SK-N-SH (cell line): ENCODE results near the gene ZMYM1.

ENCODE experiments used
- ELF1 ChIP-seq: IDR thresholded peaks from 2 replicates; pipeline ENCODE4 v1.4.0; 2012
- EP300 ChIP-seq, 2 experiments: IDR thresholded peaks; 2 replicates each; pipeline versions ENCODE4 v1.4.0 to v1.6.1; 2012; ENCODE audit warnings: borderline replicate concordance in 1 of 2, low read depth in 1 of 2, low read length in 1 of 2
- GATA2 ChIP-seq: sonication (generic); formaldehyde crosslinking; IDR thresholded peaks from 2 replicates; pipeline ENCODE4 v1.5.0; 2020; ENCODE audit warnings: mild to moderate bottlenecking, missing genetic modification reagents
- NRF1 ChIP-seq: IDR thresholded peaks from 2 replicates; pipeline ENCODE4 v1.6.1; 2012; ENCODE audit warnings: low read depth, mild to moderate bottlenecking, low read length
- POLR2AphosphoS5 ChIP-seq: IDR thresholded peaks from 2 replicates; pipeline ENCODE4 v1.6.1; 2012; ENCODE audit warnings: low read depth, low read length
- RCOR1 ChIP-seq: fragments of 150-350 bp; IDR thresholded peaks from 2 replicates; pipeline ENCODE4 v1.6.1; 2017; ENCODE audit warnings: antibody characterized with exemption, low read length
- SMC3 ChIP-seq: IDR thresholded peaks from 2 replicates; pipeline ENCODE4 v1.6.1; 2012; ENCODE audit warnings: low read depth, low read length, improper control_type of control experiment
- TAF1 ChIP-seq: IDR thresholded peaks from 2 replicates; pipeline ENCODE4 v1.6.1; 2012; ENCODE audit warnings: low read depth, mild to moderate bottlenecking, low read length, moderate library complexity, borderline replicate concordance
- TF ChIP-seq, protein P1 (sequence below): fragments of 200-600 bp; sonication (generic); IDR thresholded peaks from 2 replicates; pipeline ENCODE4 v1.6.1; 2017; ENCODE audit warnings: antibody characterized with exemption, mild to moderate bottlenecking, moderate library complexity
- TF ChIP-seq, protein P2 (sequence below): fragments of 150-350 bp; IDR thresholded peaks from 2 replicates; pipeline ENCODE4 v1.6.1; 2016; ENCODE audit warnings: mild to moderate bottlenecking, low read depth, low read length
- TF ChIP-seq, protein P3 (sequence below): IDR thresholded peaks from 2 replicates; pipeline ENCODE4 v1.6.1; 2012; ENCODE audit warnings: mild to moderate bottlenecking, low read depth, low read length, moderate library complexity
- TF ChIP-seq, protein P4 (sequence below): fragments of 150-350 bp; IDR thresholded peaks from 2 replicates; pipeline ENCODE4 v1.6.1; 2017; ENCODE audit warnings: antibody characterized with exemption, low read length, low read depth, borderline replicate concordance

DNA sequence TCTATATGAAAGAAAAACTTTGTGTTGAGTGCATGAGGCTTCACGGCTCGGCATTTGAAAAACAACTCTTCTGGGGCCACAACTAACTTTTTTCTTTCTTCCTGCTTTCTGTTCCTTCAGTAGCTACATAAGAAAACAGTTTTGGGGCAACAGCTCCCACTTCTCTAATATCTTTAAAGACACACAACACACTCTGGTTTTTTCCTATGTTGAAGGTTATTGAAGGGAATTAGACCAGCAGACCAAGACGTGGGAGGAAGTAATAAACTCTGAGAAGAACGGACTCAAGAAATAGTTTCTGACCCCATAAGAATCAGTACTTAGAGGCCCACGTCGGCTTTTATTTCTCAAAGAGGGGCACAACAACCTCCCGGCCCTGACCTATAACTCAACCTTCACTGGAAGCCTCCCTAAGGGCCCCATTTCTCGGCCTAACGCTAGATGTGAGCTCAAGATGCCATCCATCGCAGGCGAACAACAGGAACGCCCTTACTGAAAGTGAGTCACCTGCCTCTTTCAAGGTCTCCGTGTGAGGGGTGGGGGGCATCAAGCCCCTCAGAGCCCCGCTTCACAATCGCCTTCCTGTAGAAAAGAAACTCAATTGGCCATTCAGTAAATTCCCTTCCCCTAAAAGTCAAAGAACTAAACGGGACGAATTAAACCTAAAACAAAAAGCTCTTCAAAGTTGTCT, 48.3 kb upstream of the ZMYM1 start:
- TF ChIP-seq, protein P1, sequence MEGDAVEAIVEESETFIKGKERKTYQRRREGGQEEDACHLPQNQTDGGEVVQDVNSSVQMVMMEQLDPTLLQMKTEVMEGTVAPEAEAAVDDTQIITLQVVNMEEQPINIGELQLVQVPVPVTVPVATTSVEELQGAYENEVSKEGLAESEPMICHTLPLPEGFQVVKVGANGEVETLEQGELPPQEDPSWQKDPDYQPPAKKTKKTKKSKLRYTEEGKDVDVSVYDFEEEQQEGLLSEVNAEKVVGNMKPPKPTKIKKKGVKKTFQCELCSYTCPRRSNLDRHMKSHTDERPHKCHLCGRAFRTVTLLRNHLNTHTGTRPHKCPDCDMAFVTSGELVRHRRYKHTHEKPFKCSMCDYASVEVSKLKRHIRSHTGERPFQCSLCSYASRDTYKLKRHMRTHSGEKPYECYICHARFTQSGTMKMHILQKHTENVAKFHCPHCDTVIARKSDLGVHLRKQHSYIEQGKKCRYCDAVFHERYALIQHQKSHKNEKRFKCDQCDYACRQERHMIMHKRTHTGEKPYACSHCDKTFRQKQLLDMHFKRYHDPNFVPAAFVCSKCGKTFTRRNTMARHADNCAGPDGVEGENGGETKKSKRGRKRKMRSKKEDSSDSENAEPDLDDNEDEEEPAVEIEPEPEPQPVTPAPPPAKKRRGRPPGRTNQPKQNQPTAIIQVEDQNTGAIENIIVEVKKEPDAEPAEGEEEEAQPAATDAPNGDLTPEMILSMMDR, result no peak
- no peak for TF ChIP-seq TAF1
- TF ChIP-seq RCOR1, result no peak
- no peak for TF ChIP-seq ELF1
- TF ChIP-seq, protein P2, sequence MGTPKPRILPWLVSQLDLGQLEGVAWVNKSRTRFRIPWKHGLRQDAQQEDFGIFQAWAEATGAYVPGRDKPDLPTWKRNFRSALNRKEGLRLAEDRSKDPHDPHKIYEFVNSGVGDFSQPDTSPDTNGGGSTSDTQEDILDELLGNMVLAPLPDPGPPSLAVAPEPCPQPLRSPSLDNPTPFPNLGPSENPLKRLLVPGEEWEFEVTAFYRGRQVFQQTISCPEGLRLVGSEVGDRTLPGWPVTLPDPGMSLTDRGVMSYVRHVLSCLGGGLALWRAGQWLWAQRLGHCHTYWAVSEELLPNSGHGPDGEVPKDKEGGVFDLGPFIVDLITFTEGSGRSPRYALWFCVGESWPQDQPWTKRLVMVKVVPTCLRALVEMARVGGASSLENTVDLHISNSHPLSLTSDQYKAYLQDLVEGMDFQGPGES, result no peak
- TF ChIP-seq POLR2AphosphoS5, result no peak
- TF ChIP-seq GATA2 (CRISPR knock-in tag), result no peak
- no peak for TF ChIP-seq NRF1
- TF ChIP-seq, protein P3, sequence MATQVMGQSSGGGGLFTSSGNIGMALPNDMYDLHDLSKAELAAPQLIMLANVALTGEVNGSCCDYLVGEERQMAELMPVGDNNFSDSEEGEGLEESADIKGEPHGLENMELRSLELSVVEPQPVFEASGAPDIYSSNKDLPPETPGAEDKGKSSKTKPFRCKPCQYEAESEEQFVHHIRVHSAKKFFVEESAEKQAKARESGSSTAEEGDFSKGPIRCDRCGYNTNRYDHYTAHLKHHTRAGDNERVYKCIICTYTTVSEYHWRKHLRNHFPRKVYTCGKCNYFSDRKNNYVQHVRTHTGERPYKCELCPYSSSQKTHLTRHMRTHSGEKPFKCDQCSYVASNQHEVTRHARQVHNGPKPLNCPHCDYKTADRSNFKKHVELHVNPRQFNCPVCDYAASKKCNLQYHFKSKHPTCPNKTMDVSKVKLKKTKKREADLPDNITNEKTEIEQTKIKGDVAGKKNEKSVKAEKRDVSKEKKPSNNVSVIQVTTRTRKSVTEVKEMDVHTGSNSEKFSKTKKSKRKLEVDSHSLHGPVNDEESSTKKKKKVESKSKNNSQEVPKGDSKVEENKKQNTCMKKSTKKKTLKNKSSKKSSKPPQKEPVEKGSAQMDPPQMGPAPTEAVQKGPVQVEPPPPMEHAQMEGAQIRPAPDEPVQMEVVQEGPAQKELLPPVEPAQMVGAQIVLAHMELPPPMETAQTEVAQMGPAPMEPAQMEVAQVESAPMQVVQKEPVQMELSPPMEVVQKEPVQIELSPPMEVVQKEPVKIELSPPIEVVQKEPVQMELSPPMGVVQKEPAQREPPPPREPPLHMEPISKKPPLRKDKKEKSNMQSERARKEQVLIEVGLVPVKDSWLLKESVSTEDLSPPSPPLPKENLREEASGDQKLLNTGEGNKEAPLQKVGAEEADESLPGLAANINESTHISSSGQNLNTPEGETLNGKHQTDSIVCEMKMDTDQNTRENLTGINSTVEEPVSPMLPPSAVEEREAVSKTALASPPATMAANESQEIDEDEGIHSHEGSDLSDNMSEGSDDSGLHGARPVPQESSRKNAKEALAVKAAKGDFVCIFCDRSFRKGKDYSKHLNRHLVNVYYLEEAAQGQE, result no peak
- TF ChIP-seq EP300 (IDR thresholded peaks at IDR 0.05; ENCODE audit: borderline replicate concordance in 1 of 2, low read depth in 1 of 2, low read length in 1 of 2), result no peak
- TF ChIP-seq, protein P4, sequence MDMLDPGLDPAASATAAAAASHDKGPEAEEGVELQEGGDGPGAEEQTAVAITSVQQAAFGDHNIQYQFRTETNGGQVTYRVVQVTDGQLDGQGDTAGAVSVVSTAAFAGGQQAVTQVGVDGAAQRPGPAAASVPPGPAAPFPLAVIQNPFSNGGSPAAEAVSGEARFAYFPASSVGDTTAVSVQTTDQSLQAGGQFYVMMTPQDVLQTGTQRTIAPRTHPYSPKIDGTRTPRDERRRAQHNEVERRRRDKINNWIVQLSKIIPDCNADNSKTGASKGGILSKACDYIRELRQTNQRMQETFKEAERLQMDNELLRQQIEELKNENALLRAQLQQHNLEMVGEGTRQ, result no peak
- no peak for TF ChIP-seq SMC3
